ENCODE data around the gene NUP210. TPM values are rescaled to one million over a fixed set of nuclear protein-coding genes. Genes with fewer than 3 reads are reported as not detected.

The NUP210 gene
- total RNA-seq, 8 experiments from 2014 or later: 0.20 to 30.2 (median 13.4) TPM

DNA sequence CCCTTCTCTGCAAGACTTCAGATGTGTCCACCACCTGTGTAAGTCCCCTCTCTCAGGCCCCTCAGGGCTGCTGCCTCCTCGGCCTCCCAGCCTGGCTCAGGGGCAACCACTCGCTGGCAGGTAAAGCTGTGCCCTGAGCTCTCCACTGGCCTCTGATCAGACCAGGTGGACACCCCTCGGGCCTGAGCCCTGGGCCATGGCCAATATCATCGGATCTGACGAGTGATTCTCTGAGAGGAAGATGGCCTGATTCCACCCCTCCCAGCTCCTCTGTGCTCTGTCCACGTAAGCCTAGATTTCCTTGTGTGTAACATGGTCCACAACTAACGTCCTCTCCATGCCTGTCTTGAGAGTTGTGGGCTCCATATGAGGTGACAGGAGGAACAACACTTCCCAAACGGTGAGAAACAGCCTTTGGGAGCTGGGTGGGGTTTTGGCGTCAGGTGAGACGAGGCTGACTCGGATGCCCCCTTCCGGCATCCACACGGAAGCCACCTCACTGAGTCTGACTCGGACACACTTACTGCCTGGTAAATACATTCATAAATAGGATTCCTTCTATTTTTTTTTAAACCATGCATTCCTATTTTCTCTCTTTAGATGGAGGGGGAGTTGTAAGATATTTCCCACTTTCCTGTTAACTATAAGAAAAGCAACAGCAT is 86.8 kb downstream of the NUP210 start:
- ATAC-seq (replicated peaks in 6 of 8): no peak
- in situ Hi-C loops (cut with MboI; ENCODE audit: low pct_unique_long_range_greater_than_20kb in 2 of 9, low sequenced_read_pairs in 9 of 9, unreplicated experiment in 9 of 9): no loop called here
- Histone ChIP-seq H3K27ac (no peak overlapping the region), H3K4me1 (replicated peaks in 1 of 2) (no peaks in the 10 kb centered on the region), H3K4me3 (no peak overlapping the region)
- WGBS, 10 experiments: 59 to 100% (median 89%) methylated on average over 1 to 8 of the region's 14 CpGs; no CpG with 5 or more reads in 2 of the 10 experiments

DNA sequence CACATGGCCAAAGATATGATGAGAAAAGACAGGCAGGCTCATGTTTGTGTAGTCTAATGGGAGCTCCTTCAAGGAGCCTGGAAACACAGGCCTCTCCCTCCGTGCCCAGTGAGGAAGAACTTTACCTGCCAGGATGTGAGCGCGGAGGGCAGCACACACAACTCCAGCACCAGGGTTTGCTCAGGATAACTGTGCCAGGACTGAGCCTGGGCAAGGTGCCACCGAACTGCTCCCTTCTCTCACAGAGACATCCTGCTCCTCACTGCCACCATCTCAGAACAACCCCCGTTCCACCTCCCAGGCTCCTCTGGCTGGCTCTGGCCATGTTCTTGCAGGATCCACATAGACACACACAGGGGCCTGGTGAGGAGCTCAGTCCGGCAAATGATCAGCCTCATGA is 87.4 kb downstream of the NUP210 start:
- in situ Hi-C loops (cut with MboI; ENCODE audit: low pct_unique_long_range_greater_than_20kb in 2 of 9, low sequenced_read_pairs in 9 of 9, unreplicated experiment in 9 of 9): no loop called here
- Histone ChIP-seq H3K4me3 (no peak overlapping the region), H3K27ac (no peak overlapping the region), H3K4me1 (replicated peaks in 1 of 2) (no peaks in the 10 kb centered on the region)
- ATAC-seq (replicated peaks in 6 of 8): no peak
- 75 to 100% methylated on average over 1 to 5 of the region's 6 CpGs; no CpG with 5 or more reads in 8 of the 10 experiments for WGBS, 10 experiments

DNA sequence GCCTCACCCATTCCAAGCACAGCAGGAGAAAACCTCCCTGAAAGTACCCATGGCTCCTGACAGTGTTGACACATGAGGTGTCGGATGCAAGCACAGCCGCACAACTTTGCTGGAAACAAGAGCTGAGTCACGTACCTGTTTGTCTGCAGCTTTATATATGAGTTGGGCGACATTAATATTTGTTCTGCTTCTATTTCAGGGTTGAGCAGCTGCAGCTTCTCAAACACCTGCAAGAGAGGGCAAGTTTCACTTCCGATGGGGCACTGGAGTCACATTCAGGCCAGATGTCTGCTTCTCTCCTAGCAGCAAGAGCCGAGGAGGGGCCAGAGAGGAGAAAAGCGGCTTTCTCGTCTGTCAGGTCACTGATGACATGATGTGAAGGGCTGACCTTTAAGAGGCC is 88.0 kb downstream of the NUP210 start:
- Histone ChIP-seq H3K4me1 (replicated peaks in 1 of 2) (no peaks in the 10 kb centered on the region), H3K27ac (no peak overlapping the region), H3K4me3 (no peak overlapping the region)
- peak in 1 of 8 experiments; percentile 39 for ATAC-seq (replicated peaks in 6 of 8)
- in situ Hi-C loops (cut with MboI; ENCODE audit: low pct_unique_long_range_greater_than_20kb in 2 of 9, low sequenced_read_pairs in 9 of 9, unreplicated experiment in 9 of 9): no loop called here
- 55 to 93% (median 78%) methylated on average over 2 to 7 of the region's 8 CpGs; no CpG with 5 or more reads in 4 of the 10 experiments for WGBS, 10 experiments

DNA sequence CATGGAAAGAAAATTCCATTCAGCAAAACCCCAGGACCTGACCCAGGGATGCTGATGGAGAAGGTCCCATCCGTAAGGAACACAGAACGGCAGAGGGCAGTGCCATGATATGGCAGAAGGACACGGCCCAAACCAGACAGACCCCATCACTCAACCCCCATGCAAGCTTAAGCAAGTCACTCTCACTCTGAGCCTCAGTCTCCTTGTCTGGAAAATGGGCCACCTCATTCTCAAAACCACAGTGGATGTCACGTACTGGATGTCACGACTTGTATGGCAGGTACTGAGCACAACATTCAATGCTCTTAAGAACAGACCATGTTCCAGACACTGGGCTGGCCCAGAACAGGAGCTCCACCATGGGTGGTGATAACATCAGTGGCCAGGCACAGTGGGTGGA is 90.4 kb downstream of the NUP210 start:
- Histone ChIP-seq H3K27ac (no peak overlapping the region), H3K4me3 (no peak overlapping the region), H3K4me1 (replicated peaks in 1 of 2) (no peaks in the 10 kb centered on the region)
- in situ Hi-C loops (cut with MboI; ENCODE audit: low pct_unique_long_range_greater_than_20kb in 2 of 9, low sequenced_read_pairs in 9 of 9, unreplicated experiment in 9 of 9): no loop called here
- WGBS, 10 experiments: 67 to 100% (median 87%) methylated on average over 1 to 5 of the region's 5 CpGs; no CpG with 5 or more reads in 5 of the 10 experiments
- ATAC-seq (replicated peaks in 6 of 8): no peak

- no peak overlapping the region for H3K27ac ChIP-seq
- WGBS, 10 experiments: 20 to 100% (median 83%) methylated on average over 1 to 3 of the region's 7 CpGs; no CpG with 5 or more reads in 6 of the 10 experiments
- no peak overlapping the region for H3K4me3 ChIP-seq
- ATAC-seq (replicated peaks in 6 of 8): no peak
- in situ Hi-C loops (cut with MboI; ENCODE audit: low pct_unique_long_range_greater_than_20kb in 2 of 9, low sequenced_read_pairs in 9 of 9, unreplicated experiment in 9 of 9): no loop called here
- no peaks in the 10 kb centered on the region for H3K4me1 ChIP-seq (replicated peaks in 1 of 2)
Measured at GRCh38 chr3:13325892-13326443, 94.2 kb downstream of the NUP210 start.

- WGBS, 10 experiments: 26 to 100% (median 82%) methylated on average over 1 to 10 of the region's 11 CpGs; no CpG with 5 or more reads in 2 of the 10 experiments
- Histone ChIP-seq H3K4me3 (no peak overlapping the region), H3K4me1 (replicated peaks in 1 of 2) (no peaks in the 10 kb centered on the region), H3K27ac (no peak overlapping the region)
- in situ Hi-C loops (cut with MboI; ENCODE audit: low pct_unique_long_range_greater_than_20kb in 2 of 9, low sequenced_read_pairs in 9 of 9, unreplicated experiment in 9 of 9): no loop called here
- ATAC-seq (replicated peaks in 6 of 8): peak in 4 of 8 experiments; percentile 25 to 95 (median 88)
Measured at GRCh38 chr3:13324835-13325501, 95.2 kb downstream of the NUP210 start.

GRCh38 chr3:13323822-13324221 is 96.3 kb downstream of the NUP210 start:
- H3K27ac ChIP-seq: no peak overlapping the region
- no peak overlapping the region for H3K4me3 ChIP-seq
- WGBS, 10 experiments: 100% methylated on average over 1 of the region's 5 CpGs; no CpG with 5 or more reads in 8 of the 10 experiments
- ATAC-seq (replicated peaks in 6 of 8): peak in 1 of 8 experiments; percentile 20
- no peaks in the 10 kb centered on the region for H3K4me1 ChIP-seq (replicated peaks in 1 of 2)
- in situ Hi-C loops (cut with MboI; ENCODE audit: low pct_unique_long_range_greater_than_20kb in 2 of 9, low sequenced_read_pairs in 9 of 9, unreplicated experiment in 9 of 9): no loop called here

DNA sequence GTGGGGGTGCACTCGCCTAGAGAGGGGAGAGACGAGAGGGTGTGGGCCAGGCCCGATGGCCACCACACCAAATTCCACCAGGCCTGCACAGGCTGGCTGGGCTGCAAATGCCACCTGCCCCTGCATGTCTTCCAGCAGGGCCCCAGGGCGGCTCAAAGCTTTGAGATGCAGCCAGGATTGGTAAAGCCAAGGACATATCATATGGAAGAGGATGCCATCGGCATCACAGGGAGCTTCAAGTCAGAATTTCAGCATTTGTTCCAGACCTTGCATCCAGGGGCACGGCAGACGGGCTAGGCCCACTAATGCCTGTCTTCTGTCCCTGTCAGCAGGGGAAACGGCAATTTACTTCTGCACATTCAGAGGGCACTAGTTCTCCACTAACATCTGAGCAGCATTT is 97.8 kb downstream of the NUP210 start:
- in situ Hi-C loops (cut with MboI; ENCODE audit: low pct_unique_long_range_greater_than_20kb in 2 of 9, low sequenced_read_pairs in 9 of 9, unreplicated experiment in 9 of 9): no loop called here
- Histone ChIP-seq H3K27ac (no peak overlapping the region), H3K4me3 (no peak overlapping the region), H3K4me1 (replicated peaks in 1 of 2) (no peaks in the 10 kb centered on the region)
- 29 to 100% (median 100%) methylated on average over 1 to 2 of the region's 8 CpGs; no CpG with 5 or more reads in 6 of the 10 experiments for WGBS, 10 experiments
- no peak for ATAC-seq (replicated peaks in 6 of 8)

DNA sequence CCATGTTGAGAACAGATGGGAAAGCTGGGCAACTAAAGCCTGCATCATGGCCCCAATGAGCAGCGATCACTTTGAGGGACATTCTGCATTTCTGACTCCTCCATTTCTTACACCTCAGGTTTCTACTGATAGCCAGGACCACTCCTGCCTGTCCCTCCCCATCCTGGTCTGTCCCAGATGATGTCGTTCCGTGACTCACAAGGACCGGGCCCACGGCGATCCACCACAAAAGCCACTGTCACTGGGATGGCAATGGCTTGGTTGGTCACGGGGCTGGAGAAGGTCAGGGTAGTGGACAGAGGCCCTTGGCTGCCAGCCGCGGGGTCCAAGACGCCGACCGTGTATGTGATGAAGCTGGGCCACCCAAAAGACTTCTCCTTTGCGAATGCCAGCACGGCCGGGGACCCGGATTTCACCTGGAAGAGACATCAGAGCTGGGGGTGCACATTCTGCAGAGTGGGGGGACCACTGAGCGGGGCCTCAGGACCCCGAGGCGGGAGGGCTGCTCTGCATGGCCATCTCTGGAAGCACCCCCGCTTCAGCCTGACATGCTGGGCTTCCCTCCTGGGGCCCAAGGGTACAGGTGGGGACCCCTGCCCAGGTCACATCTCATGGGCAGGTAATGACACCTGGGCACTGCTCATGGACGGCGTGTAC is 100.4 kb downstream of the NUP210 start:
- WGBS, 10 experiments: 20 to 100% (median 93%) methylated on average over 1 to 5 of the region's 22 CpGs; no CpG with 5 or more reads in 5 of the 10 experiments
- ATAC-seq (replicated peaks in 6 of 8): peak in 4 of 8 experiments; percentile 23 to 86 (median 60)
- Histone ChIP-seq H3K4me3 (no peak overlapping the region), H3K4me1 (replicated peaks in 1 of 2) (no peaks in the 10 kb centered on the region), H3K27ac (no peak overlapping the region)
- in situ Hi-C loops (cut with MboI; ENCODE audit: low pct_unique_long_range_greater_than_20kb in 2 of 9, low sequenced_read_pairs in 9 of 9, unreplicated experiment in 9 of 9): loop anchor here in 1 of 9 experiments (10.0 kb wide), 1 partner anchor 135 kb away; no protein-coding TSS in a partner anchor

DNA sequence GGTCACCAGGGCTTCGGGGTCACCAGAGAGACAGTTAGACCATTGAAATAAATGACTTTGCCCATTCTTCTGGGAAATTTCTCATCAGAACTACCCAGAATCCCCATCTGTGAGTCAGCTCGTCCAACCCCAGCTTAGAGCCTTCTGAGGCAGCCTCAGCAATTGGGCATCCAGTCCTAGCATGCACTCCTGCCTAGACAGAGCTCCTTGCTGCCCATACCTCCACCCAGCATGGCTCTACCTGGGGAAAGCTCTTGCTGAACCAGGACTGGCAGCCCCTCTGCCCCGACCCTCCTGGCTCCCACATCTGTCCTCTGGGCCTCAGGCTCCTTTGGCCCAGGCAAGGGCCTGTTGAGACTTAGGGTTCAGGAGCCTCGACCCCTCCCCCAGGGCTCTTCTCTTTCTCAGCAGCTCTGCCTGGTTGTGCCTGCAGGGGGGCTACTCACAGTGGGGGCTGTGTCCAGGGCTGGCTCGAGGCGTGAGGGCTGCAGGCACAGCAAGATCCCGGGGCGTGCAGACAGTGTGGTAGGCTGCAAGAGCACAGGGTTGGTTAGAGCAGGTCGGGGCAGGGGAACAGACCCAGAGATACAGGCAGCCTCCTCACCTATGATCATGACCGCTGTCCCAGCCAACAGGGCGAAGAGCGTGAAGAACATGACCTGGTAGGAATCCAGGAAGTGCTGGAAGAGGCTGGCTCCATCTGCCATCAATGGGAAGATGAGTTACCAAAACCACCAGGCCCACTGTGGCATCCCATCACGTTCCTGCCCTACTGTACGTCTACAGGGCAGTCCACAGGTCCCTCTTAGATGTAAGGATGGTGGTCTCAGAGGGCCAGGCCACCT is 101.3 kb downstream of the NUP210 start:
- no peak for ATAC-seq (replicated peaks in 6 of 8)
- Histone ChIP-seq H3K27ac (no peak overlapping the region), H3K4me3 (no peak overlapping the region), H3K4me1 (replicated peaks in 1 of 2) (no peaks in the 10 kb centered on the region)
- in situ Hi-C loops (cut with MboI; ENCODE audit: low pct_unique_long_range_greater_than_20kb in 2 of 9, low sequenced_read_pairs in 9 of 9, unreplicated experiment in 9 of 9): loop anchor here in 1 of 9 experiments (10.0 kb wide), 1 partner anchor 136 kb away; no protein-coding TSS in a partner anchor
- 45 to 100% (median 71%) methylated on average over 1 to 6 of the region's 14 CpGs; no CpG with 5 or more reads in 2 of the 10 experiments for WGBS, 10 experiments

DNA sequence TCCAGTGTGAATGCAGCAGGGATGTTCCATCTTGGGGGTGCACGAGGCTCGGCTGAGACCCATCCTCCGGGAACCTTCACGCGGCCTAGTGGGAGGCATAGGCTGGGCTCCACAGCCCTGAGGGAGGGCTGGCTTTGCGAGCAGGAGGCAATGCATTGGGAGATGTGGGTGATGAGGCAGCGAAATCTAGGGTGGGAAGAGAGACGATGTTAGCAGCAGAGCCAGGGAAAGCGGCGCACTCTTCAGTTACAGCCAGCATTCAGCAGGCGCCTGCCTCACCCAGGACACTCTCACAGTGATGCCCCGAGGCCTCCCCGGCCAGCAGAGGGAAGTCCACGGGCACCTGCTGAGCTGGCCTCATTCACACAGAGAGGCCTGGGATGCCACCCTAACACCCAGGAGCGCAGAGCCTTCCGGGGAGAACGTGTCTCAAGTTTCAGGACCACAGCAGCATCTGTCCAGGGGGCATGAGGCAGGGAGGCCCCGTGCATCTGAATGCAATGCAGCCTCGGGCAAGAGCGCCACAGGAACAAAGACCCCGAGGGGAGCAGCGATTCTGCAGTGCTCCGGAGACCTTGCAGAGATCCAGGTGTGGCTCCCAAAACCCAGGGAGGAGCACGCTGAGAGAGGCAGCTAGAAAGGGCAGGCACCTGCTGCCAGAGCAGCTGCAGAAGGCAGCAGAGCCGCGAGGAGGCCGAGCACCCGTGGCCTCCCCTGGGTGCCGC is 102.4 kb downstream of the NUP210 start:
- H3K4me1 ChIP-seq (replicated peaks in 1 of 2): no peaks in the 10 kb centered on the region
- in situ Hi-C loops (cut with MboI; ENCODE audit: low pct_unique_long_range_greater_than_20kb in 2 of 9, low sequenced_read_pairs in 9 of 9, unreplicated experiment in 9 of 9): loop anchor here in 1 of 9 experiments (10.0 kb wide), 1 partner anchor 137 kb away; no protein-coding TSS in a partner anchor
- H3K4me3 ChIP-seq: no peak overlapping the region
- H3K27ac ChIP-seq: no peak overlapping the region
- ATAC-seq (replicated peaks in 6 of 8): no peak
- WGBS, 10 experiments: 69 to 100% (median 78%) methylated on average over 1 to 15 of the region's 29 CpGs; no CpG with 5 or more reads in 6 of the 10 experiments

Measured in motor neuron (in vitro differentiated cells).